HG03097 (cell line): Measurements from ENCODE around the gene LRRC40.
"Not testable (repeated sequence)": the region's sequence is repeated elsewhere in the genome, so short reads cannot be mapped to it uniquely, and the experiment has no call there.

Experiments
- ATAC-seq: cut with Tn5 transposase; IDR thresholded peaks from one replicate; pipeline ENCODE4 v1.9.1; 2021; ENCODE audit not compliant: unreplicated experiment, low FRiP score

The LRRC40 gene

DNA sequence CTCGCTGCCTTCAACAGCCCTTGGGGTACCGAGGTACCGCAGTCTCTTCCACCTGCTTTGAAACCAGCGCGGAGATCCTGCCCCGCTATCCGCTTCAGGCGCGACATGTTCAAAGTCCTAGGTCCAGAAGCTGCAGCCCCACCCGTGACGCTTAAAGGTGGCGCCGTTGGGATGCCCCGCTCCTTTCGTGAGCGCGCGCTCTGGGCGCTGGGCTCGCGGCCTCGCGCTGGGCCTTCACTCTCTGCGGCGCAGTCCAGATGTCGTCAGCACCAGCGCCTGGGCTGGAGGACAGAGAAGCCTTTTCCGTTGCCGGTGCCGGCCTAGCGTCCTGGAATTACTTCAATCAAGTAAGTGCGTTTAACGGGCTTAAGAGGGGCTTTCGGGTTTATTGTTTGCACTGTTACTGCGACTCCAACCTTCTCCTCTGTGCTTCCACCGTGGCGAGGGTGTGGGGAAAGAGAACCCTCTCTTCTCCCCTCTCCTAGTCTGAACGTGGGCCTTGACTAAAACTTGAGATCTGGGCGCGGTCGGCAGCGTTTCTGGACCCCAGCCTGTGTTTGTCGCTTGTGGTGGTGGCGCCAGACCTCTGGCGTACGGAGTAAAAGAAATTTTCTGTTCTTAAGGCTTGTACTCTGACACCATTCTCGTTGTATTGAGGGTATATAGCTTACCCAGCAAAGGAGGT, at the start of gene LRRC40:
Gene LRRC40 (minus strand): TSS at position 146 of the 685 bp plus-strand sequence. CDS start 39 bp downstream, at position 107.
- ATAC-seq, result peak; percentile 93

- ATAC-seq, result no peak
These were observed 43.4 kb upstream of the LRRC40 start for GRCh38 chr1:70248729-70249128.

DNA sequence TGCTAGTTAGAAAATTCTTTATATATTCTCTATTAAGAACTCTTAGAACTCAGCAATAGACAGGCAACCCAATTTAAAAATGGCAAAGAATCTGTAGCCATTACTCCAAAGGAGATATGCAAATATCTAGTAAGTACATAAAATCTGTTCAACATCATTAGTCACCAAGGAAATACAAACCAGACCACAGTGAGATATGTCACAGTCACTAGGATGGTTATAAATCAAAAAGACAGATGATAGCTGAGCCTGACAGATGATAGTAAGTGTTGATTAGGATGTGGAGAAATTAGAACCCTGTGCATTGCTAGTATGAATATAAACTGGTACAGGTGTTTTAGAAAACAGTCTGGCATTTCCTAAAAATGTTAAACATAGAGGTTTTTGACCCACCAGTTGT, 42.4 kb upstream of the LRRC40 start:
- no peak for ATAC-seq

DNA sequence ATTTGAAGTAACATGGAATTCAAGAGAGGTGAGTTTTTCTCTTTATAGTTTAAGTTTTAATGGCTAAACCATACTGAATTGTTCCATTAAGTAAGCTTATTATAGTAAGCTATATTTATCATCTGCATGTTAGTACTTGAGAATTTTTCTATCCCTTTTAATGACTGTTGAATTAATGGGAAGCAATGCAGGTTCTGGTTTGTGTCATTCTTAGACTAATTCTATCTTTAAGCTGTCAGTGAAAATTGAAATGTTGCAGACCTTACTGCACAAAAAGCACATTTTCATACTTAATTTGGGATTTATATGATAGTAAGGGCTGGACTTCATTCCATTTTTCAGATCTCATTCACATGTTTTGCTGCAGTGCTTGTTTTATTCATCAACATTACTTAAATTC, 41.7 kb upstream of the LRRC40 start:
- no peak for ATAC-seq

- ATAC-seq, result no peak
These were observed 34.6 kb upstream of the LRRC40 start for GRCh38 chr1:70239940-70240339.

GRCh38 chr1:70234733-70235132, 29.4 kb upstream of the LRRC40 start:
- no peak for ATAC-seq

DNA sequence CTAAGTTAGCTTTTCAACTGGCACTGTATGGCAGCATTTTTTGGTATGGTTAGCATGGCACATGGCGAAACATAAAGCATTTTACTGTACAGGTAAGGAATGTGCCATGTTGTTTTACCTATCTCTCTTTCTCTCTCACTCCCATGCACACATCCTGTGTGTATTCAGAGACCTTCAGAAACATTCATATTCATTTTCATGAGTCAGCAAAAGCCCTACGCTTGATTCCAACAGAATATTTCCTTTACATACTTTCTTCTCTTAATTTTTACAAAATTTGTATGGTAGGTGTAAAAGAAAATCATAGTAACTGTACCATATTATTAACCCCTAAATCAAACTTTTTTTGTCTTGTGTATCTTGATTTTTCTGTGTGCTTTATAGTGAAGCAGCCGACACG, 26.1 kb upstream of the LRRC40 start:
- ATAC-seq, result no peak

GRCh38 chr1:70228670-70229069, 23.3 kb upstream of the LRRC40 start:
- ATAC-seq, result no peak

DNA sequence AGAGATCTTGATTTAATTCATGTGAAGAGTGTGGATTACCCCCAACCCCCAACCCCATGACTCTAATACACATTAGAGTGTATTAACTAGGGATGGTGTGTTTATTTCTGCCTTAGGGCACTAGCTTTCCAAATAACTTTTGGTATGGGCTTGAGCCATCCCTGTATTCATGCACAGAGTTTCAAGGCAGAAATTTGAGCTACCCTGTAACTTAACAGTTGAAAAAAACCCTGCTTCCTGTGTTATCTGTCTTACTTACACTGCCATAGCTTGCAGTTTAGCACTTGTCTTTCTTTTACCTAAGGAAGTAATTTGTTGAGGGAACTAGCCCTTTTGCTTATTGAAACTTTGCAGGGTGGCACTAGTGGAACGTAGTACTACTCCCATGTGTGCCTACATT, 22.1 kb upstream of the LRRC40 start:
- no peak for ATAC-seq

DNA sequence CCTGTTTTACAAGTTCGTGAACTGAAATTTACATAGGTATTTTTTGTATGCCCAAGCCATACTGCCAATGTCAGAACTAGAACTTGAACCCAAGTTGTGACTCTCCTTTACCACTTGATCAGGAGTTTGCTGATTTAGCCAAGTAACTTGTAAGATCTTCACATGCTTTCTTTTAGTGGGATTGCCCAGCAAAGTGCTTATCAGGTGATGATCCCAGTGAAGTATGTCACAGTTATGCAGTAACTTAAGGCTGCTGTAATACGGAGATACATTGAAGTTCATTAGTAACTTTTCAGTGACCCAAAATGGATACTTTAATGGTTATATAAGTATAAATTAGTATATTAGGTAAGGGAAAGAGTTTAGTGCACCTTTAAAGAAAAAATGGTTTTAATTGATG, 19.6 kb upstream of the LRRC40 start:
- ATAC-seq, result no peak

DNA sequence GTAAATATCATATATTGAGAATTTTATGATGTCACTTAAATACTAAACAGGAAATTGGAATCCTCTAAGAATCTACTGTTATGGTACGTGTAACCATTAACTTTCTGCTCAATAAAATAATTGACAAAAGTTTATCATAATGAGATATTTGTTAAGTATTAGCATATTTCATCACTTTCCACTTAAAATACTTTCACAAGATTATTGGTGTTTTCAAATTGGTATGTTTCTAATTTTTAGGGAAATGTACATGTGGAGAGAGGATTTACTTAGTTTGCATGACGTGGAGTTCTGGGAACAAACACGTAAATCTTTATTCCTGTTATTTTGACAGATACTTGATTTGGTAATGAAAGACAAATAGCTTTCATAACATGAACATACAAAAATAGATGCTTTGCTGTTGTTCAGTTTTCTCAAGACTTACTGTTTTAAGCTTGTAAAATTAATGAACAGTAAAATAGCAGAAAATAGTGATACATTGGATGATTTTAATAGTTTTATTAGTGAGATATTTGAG, 17.4 kb upstream of the LRRC40 start:
- ATAC-seq, result no peak

DNA sequence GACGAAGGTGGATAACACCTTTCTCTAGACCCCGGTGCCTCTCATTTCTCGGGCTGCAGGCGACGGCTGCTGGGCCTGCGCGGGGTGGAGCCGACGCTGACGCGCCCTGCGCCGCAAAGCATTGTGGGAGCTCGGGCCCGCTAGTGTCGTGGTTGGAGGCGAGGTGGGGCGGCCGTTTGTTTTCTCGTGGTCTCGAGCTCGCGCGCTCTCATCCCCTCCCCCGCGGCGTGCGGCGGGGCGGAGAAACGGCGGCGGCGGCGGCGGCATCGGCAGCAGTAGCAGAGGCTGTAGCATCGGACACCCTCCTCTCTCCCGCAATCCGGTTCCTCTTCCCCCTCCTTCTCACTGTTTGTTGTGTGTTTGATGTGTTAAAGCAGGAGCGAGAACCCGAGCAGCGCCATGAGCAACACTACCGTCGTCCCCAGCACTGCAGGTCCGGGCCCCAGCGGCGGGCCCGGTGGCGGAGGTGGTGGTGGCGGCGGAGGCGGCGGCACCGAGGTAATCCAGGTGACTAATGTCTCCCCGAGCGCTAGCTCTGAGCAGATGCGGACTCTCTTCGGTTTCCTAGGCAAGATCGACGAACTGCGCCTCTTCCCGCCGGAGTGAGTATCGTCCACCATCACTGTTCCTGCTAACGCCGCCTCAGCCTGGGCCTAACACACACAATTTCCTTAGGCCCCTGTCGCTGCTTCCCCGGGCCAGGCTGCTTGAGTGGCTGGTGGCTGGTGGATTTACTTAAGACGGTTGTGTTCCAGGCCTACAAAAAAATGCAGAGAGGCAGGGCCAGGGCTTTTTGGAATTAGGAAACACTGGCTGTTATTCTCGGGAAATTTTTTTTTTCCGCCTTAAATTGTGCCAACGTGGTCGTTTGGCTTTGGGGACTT, 16.1 kb upstream of the LRRC40 start, which contains the start of gene SRSF11:
Gene SRSF11 (plus strand): TSS at position 143 of the 884 bp plus-strand sequence. CDS start 257 bp downstream, at position 400.
- peak; percentile 91 for ATAC-seq

DNA sequence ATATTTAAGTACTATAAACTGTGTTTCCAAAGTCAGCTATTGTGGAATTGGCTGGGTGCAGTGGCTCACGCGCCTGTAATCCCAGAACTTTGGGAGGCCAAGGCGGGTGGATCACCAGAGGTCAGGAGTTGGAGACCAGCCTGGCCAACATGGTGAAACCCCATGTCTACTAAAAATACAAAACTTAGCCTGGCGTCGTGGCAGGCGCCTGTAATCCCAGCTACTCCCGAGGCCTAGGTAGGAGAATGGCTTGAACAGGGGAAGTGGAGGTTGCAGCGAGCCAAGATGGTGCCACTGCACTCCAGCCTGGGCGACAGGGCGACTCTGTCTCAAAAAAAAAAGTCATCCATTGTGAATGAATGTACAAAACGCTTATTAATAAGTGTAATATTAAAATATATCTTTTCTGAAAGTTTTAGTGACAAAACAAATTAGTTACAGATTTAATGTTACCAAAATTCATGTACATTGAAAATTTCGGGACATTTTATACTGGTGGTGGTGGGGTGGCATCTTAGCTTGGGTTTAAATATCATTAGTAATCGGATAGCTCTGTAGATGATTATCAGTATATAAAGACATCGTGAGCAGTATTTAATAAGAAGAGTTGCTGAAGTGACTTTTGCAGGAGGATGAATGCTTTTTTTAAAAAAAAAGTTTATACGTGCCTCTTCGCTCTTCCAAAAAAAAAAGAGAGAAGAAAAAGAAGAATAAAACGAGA, 15.3 kb upstream of the LRRC40 start:
- ATAC-seq, result peak; percentile 6

DNA sequence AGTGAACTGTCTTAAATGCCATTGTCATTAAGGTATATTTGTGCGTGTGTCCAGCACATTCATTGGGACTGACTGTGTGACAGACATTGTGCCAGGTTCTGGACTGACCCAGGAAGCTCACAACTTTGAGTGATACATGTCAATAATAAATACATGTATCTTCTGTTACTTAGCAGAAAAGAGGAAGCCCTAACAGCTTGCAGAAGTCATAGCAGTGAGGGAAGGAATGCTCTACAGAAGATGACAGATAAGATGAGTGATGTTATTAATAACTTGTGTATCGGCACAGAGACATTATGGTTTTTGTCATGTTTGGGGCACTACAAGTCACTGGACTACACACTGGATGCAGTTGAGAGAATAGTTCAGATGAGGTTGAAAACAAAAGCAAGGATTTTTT, 14.6 kb upstream of the LRRC40 start:
- ATAC-seq, result no peak

DNA sequence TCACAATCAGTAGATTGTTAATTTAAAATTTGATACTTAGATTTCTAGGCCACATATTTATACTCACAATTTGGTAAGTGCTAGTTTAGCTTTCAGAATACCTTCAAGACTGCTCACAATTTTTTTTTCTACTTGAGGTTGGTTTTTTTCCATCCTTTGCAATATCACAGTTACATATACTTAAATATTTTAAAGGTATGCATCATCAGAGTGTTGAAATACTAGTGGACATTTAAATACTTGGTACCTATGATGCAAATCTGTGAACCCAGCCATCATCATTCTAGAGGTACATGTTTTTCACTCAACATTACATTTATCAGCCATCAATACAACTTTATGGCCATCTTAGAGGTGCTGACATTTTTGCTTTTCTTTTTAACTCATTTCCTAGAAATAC, 6.2 kb upstream of the LRRC40 start:
- no peak for ATAC-seq

DNA sequence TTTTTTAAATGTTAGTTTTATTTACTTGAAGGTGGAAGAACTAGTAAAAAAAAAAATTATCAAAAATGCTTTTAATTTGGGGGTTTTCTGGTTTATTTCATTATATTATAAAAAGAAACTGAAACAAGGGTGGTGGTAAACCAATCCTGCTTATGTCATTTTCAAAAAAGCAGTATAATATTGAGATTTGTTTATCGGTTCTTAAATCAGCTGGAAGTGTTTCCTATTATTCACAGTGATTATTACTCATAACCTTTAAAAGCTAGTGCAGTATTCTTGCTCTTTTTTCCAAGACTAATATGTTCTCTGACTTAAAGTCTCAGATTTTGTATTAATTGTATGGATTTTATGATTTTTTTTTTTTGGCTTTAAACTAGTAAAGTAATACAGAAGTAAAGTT, 5.4 kb upstream of the LRRC40 start:
- no peak for ATAC-seq

DNA sequence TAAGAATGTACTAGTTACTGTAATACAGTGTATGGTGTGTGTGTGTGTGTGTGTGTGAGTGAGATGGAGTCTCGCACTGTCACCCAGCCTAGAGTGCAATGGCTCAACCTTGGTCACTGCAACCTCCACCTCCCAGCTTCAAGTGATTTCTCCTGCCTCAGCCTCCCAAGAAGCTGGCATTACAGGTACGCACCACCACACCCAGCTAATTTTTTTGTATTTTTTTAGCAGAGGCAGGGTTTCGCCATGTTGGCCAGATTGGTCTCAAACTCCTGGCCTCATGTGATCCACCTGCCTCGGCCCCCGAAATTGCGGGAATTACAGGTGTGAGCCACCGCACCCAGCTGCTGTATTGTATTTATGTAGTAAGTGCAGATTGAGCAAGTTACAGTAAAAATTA, 2.9 kb upstream of the LRRC40 start:
- no peak for ATAC-seq

DNA sequence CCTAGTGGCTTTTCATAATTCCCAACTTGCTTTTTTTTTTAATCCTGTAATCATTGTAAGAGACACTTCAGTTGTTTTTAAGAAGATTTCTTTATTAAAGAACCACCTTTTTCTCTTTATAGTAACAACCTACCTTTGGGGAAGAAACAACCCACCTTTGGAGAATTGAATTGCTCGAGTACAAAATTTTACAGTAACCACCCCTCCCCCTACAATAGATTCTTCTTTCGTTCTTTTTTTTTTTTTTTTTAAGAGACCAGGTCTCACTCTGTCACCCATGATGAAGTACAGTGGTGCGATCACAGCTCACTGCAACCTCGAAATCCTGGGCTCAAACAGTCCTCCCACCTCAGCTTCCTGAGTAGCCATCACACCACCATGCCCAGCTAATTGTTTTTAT, 2.1 kb upstream of the LRRC40 start:
- ATAC-seq, result no peak

- ATAC-seq, result not testable (repeated sequence)
These were observed 1.5 kb upstream of the LRRC40 start for GRCh38 chr1:70206833-70207232.

DNA sequence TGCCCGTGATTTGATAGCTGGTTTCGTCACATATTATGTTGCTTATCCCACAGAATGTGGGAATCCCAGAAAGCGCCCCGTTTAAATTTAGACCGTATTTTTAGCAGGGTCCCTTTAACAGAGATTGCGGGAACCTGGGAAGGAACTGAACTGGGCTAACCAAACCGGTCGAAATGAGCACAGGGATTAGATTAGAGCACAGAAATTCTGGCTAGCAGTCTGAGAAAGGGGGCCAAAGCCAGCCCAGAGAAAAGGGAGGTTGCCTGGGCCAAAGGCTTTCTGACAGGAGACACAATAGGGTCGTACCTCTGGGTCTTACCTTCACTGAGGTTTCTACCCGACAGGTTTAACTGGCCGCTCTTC, 327 bp downstream of the LRRC40 start:
- ATAC-seq, result peak; percentile 26

DNA sequence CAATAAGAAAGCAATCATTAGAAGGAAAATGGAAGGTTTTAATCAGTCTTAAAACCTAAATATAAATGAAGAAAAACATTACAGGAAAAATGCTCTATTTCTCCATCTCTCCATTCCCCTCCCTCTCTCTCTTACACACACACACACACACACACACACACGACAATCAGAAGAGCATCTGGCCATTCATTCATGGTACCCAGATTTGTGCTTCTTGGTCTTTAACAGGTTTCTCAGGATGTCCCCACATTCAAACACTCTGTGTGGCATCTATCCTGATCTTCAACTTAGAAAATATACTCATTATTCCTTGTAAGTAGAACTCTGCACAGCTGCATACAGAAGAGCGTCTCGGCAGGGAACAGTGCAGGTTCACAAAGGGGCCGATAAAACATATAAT, 779 bp downstream of the LRRC40 start:
- ATAC-seq, result no peak
